ENCODE data around the gene FGFBP2.

FGFBP2 gene

DNA sequence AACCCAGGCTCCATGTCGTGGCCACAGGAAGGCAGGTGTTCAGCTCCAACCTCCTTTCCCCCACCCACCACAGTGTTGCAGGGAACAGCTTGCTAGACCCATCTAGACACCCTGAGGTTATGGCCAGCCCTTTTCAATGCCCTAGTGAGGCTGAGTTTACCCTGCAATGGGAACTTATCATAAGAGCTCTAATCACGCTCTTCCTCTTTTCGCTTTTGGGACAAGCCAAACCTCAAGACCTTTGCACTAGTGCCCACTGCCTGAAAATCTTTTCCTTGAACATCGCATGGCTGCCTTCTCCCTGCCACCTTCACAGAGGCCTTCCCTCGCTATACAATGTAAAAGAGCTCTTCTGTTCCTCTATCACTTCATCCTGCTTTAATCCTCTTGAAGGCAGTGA is 2.4 kb upstream of the FGFBP2 start:
- no peak overlapping the region for H3K4me3 ChIP-seq
- H3K27me3 ChIP-seq, result no peaks in the 10 kb centered on the region
- no peak overlapping the region for H3K27ac ChIP-seq
- peaks cover 0 to 6% (median 0%) of the 10 kb centered on the region in 3 donors for H3K36me3 ChIP-seq
- DNase-seq, result no peak
- intact Hi-C loops (cut with DNase I; ENCODE audit: low total_unique reads), result no loop called here
- peaks cover 0 to 4% (median 0%) of the 10 kb centered on the region in 3 donors for H3K9me3 ChIP-seq
- TF ChIP-seq CTCF (IDR thresholded peaks at IDR 0.05), result no peak
- no peaks in the 10 kb centered on the region for H3K4me1 ChIP-seq

DNA sequence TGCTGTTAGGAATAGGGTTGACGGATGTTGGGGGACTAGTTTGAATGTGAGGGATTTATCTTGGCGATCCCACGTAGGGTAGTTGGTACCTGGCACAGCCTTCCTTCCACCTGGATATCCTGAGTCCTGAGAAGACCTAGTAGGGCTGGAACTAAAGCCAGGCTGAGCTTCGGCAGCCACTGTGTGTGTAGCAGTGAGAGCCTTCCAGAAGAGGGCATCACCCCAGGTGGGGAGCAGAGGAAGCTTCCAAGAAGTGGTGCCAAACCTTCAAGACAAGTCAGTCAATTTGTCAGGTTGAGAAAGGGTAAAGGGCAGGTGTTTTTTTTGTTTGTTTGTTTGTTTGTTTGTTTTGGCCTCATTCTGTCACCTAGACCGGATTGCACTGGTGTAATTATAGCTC is 1.2 kb upstream of the FGFBP2 start:
- peaks cover 0 to 4% (median 0%) of the 10 kb centered on the region in 3 donors for H3K9me3 ChIP-seq
- intact Hi-C loops (cut with DNase I; ENCODE audit: low total_unique reads), result no loop called here
- H3K4me1 ChIP-seq, result no peaks in the 10 kb centered on the region
- H3K36me3 ChIP-seq, result peaks cover 0 to 6% (median 0%) of the 10 kb centered on the region in 3 donors
- TF ChIP-seq CTCF (IDR thresholded peaks at IDR 0.05), result no peak
- H3K27ac ChIP-seq, result no peak overlapping the region
- DNase-seq, result no peak
- H3K4me3 ChIP-seq, result no peak overlapping the region
- no peaks in the 10 kb centered on the region for H3K27me3 ChIP-seq

DNA sequence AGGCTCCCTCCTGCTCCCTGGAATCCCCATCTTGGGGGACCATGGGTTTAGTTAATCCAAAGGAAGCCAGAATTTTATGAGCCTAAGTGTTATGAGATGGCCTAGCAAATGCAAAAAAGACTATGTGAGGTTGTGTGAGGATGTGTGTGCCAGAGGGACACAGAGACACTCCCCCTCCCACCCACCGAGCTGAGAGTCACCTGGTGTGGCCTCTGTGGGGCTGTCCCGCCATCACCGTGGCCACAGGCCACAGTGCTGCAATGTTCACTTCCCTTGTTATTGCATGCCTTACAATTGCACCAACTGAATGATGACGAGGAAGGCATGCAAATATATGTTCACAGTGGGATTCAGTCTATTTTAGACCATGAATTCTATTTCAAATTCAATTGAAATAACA is 601 bp upstream of the FGFBP2 start:
- no peaks in the 10 kb centered on the region for H3K27me3 ChIP-seq
- peaks cover 0 to 4% (median 0%) of the 10 kb centered on the region in 3 donors for H3K9me3 ChIP-seq
- peaks cover 0 to 2% (median 0%) of the 10 kb centered on the region in 3 donors for H3K36me3 ChIP-seq
- no peak overlapping the region for H3K27ac ChIP-seq
- no peak for DNase-seq
- H3K4me3 ChIP-seq, result no peak overlapping the region
- H3K4me1 ChIP-seq, result no peaks in the 10 kb centered on the region
- no peak for TF ChIP-seq CTCF (IDR thresholded peaks at IDR 0.05)
- intact Hi-C loops (cut with DNase I; ENCODE audit: low total_unique reads), result no loop called here

GRCh38 chr4:15961781-15962510 is 1.0 kb downstream of the FGFBP2 start:
- DNase-seq, result no peak
- no peak for TF ChIP-seq CTCF (IDR thresholded peaks at IDR 0.05)
- Histone ChIP-seq H3K36me3 (no peaks in the 10 kb centered on the region), H3K27ac (no peak overlapping the region), H3K4me1 (no peaks in the 10 kb centered on the region), H3K9me3 (peaks cover 0 to 4% (median 0%) of the 10 kb centered on the region in 3 donors), H3K4me3 (no peak overlapping the region), H3K27me3 (no peaks in the 10 kb centered on the region)
- intact Hi-C loops (cut with DNase I; ENCODE audit: low total_unique reads), result no loop called here

GRCh38 chr4:15958562-15958961 is 4.4 kb downstream of the FGFBP2 start:
- no peak for TF ChIP-seq CTCF (IDR thresholded peaks at IDR 0.05)
- Histone ChIP-seq H3K9me3 (no peaks in the 10 kb centered on the region), H3K4me1 (no peaks in the 10 kb centered on the region), H3K4me3 (no peak overlapping the region), H3K27ac (no peak overlapping the region), H3K36me3 (no peaks in the 10 kb centered on the region), H3K27me3 (no peaks in the 10 kb centered on the region)
- no peak for DNase-seq
- intact Hi-C loops (cut with DNase I; ENCODE audit: low total_unique reads), result loop anchor here (5.0 to 10.0 kb wide), 3 partner anchors 154 to 481 kb away; no protein-coding TSS in a partner anchor
